Endothelial cell of umbilical vein (primary cell): ENCODE measurements around the gene EXOSC5.

Source experiments
- EZH2 ChIP-seq: IDR thresholded peaks from 2 replicates; pipeline ENCODE4 v1.6.1; 2012; ENCODE audit warnings: borderline replicate concordance, low read depth, mild to moderate bottlenecking, moderate library complexity, low read length, inconsistent platforms; ENCODE audit not compliant: severe bottlenecking
- GATA2 ChIP-seq: IDR thresholded peaks from 2 replicates; pipeline ENCODE4 v1.7.0; 2011; ENCODE audit warnings: low read depth, mild to moderate bottlenecking, moderate library complexity, mixed read lengths, low read length; ENCODE audit not compliant: insufficient read length, insufficient read depth
- MYC ChIP-seq: IDR thresholded peaks from one replicate; pipeline ENCODE4 v1.6.1; 2011; ENCODE audit warnings: mild to moderate bottlenecking, low read depth, low read length
- POLR2A ChIP-seq: IDR thresholded peaks from 2 replicates; pipeline ENCODE4 v1.6.1; 2012; ENCODE audit warnings: low read depth, mild to moderate bottlenecking, control low read depth, low read length
- POLR2AphosphoS5 ChIP-seq: IDR thresholded peaks from 2 replicates; pipeline ENCODE4 v1.6.1; 2012; ENCODE audit warnings: low read depth, mild to moderate bottlenecking, control low read depth, low read length, moderate library complexity; ENCODE audit not compliant: insufficient read depth
- TF ChIP-seq, protein P1 (sequence below): IDR thresholded peaks from 2 replicates; pipeline ENCODE4 v1.6.1; 2011; ENCODE audit not compliant: insufficient read depth, insufficient read length
- TF ChIP-seq, protein P2 (sequence below), 2 donors: IDR thresholded peaks; 1 replicate in 1 of 2; 2 replicates in 1 of 2; pipeline ENCODE4 v1.5.1; 2011; ENCODE audit warnings: low read length in 2 of 2, mild to moderate bottlenecking in 2 of 2, moderate library complexity in 2 of 2, control low read depth in 1 of 2, inconsistent platforms in 1 of 2, low read depth in 1 of 2; ENCODE audit not compliant: insufficient read depth in 1 of 2; ENCODE audit errors: extremely low read depth in 1 of 2

DNA sequence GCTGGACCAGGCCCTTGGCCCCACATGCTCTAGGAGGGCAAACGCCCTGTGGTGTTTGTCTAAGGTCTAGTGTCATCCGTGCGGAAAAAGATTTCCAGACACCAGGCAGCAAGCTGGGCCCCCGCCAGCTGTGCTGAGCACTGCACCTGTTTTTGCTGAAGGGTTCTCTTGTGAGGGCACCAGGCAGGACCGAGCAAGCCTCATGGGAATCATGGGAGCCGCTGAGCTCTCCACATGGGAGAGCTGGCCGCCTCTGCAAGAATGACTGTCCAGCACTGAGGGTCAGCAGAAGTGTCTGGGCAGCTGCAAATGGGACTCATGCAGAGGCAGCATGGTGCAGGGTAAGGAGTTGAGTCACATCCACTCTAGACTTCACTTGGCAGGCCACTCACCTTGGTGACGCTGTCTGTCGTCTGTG is 18.0 kb upstream of the EXOSC5 start:
- TF ChIP-seq, protein P1, sequence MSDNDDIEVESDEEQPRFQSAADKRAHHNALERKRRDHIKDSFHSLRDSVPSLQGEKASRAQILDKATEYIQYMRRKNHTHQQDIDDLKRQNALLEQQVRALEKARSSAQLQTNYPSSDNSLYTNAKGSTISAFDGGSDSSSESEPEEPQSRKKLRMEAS, result no peak
- TF ChIP-seq, protein P2, sequence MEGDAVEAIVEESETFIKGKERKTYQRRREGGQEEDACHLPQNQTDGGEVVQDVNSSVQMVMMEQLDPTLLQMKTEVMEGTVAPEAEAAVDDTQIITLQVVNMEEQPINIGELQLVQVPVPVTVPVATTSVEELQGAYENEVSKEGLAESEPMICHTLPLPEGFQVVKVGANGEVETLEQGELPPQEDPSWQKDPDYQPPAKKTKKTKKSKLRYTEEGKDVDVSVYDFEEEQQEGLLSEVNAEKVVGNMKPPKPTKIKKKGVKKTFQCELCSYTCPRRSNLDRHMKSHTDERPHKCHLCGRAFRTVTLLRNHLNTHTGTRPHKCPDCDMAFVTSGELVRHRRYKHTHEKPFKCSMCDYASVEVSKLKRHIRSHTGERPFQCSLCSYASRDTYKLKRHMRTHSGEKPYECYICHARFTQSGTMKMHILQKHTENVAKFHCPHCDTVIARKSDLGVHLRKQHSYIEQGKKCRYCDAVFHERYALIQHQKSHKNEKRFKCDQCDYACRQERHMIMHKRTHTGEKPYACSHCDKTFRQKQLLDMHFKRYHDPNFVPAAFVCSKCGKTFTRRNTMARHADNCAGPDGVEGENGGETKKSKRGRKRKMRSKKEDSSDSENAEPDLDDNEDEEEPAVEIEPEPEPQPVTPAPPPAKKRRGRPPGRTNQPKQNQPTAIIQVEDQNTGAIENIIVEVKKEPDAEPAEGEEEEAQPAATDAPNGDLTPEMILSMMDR (IDR thresholded peaks at IDR 0.05; ENCODE audit: extremely low read depth in 1 of 2, insufficient read depth in 1 of 2, low read depth in 1 of 2, low read length in 2 of 2), result no peak
- TF ChIP-seq EZH2 (no peak), POLR2A (no peak), POLR2AphosphoS5 (no peak), GATA2 (no peak), MYC (no peak)
